Activated T-helper 1 cell treated with anti-CD3 and anti-CD28 coated beads, Interleukin-12 subunit alpha, Interleukin-12 subunit beta, Interleukin-2, Interleukin-4 antibody, amounts not matched to agents 30 ng/mL and 10 ng/mL and 1 ng/mL, durations not matched to agents 14 hours and 24 hours and 36 hours (primary cell): ENCODE data around the gene ATPAF2. TPM values are rescaled to one million over a fixed set of nuclear protein-coding genes. Genes with fewer than 3 reads are reported as not detected.
A peak's percentile ranks its signal among the peaks of the same experiment; 100 is the strongest.

Source experiments
- DNase-seq: peaks from one replicate; pipeline ENCODE4 v3.0.0; 2021; ENCODE audit warnings: low spot score
- H3K27ac Mint-ChIP-seq: one replicate; pipeline ENCODE4 v1.8.0; 2021; ENCODE audit warnings: mild to moderate bottlenecking, mixed read lengths
- H3K27me3 Mint-ChIP-seq: one replicate; pipeline ENCODE4 v1.8.0; 2022; ENCODE audit warnings: mild to moderate bottlenecking, moderate library complexity, mixed read lengths; ENCODE audit not compliant: insufficient read depth
- H3K36me3 Mint-ChIP-seq: one replicate; pipeline ENCODE4 v1.8.0; 2021; ENCODE audit warnings: low read depth, mixed read lengths
- H3K4me1 Mint-ChIP-seq: one replicate; pipeline ENCODE4 v1.8.0; 2021; ENCODE audit warnings: low read depth, mixed read lengths
- H3K4me3 Mint-ChIP-seq: one replicate; pipeline ENCODE4 v1.8.0; 2021; ENCODE audit warnings: mild to moderate bottlenecking, moderate library complexity, mixed read lengths
- H3K9me3 Mint-ChIP-seq: one replicate; pipeline ENCODE4 v1.8.0; 2021; ENCODE audit warnings: mixed read lengths
- intact Hi-C: fragments of 100-400 bp; cut with micrococcal nuclease; formaldehyde crosslinking; loops from one replicate; pipeline ENCODE4 v1.15.1; 2024
- total RNA-seq: library from RNA; stranded (reverse); gene quantifications from 2 replicates; pipeline ENCODE4 v1.2.3, GENCODE V29; 2022

The ATPAF2 gene
- total RNA-seq, 1 donor from 2014 or later, result 34.9 TPM

DNA sequence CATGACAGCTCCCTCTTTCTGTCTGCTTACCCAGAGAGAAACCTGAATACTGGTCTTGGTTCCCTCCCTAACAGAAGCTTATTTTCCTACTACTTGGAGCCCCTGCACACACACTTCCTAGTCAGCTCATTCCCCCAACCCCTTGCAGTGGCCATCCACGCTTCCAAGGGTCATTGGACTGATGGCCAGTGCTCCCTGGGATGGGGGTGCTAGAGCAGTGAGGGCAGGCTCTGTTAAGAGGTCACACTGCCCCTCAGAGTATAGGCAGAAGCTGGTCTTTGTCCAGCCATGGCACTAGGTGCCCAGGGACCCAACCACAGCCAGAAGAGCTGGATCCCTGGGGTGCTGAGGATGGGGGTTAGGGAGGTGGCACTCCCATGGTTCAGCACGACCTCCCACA lies 53.8 kb downstream of the ATPAF2 start:
- Mint-ChIP-seq H3K27ac (no peak overlapping the region), H3K4me3 (no peak overlapping the region), H3K4me1 (no peaks in the 10 kb centered on the region), H3K36me3 (no peaks in the 10 kb centered on the region), H3K27me3 (no peaks in the 10 kb centered on the region), H3K9me3 (no peaks in the 10 kb centered on the region)
- DNase-seq, result no peak
- intact Hi-C loops, result no loop called here

DNA sequence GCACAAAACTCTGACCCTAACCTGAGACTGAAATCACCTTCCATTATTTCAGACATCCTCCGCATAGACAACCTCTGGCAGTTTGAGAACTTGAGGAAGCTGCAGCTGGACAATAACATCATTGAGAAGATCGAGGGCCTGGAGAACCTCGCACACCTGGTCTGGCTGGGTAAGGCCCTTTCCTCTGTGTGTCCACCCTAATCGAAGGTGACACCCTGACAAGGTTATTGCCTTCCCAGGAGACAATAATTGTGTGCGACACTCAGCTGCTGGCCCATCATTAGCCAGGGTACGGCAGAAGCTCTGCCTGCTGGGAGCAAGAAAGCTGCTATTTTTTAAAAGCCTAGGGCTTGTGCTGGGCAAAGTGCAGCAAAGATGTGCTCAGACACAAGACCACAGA lies 55.2 kb downstream of the ATPAF2 start:
- no peak for DNase-seq
- Mint-ChIP-seq H3K36me3 (no peaks in the 10 kb centered on the region), H3K27ac (no peak overlapping the region), H3K27me3 (no peaks in the 10 kb centered on the region), H3K4me1 (no peaks in the 10 kb centered on the region), H3K9me3 (no peaks in the 10 kb centered on the region), H3K4me3 (no peak overlapping the region)
- intact Hi-C loops, result no loop called here

DNA sequence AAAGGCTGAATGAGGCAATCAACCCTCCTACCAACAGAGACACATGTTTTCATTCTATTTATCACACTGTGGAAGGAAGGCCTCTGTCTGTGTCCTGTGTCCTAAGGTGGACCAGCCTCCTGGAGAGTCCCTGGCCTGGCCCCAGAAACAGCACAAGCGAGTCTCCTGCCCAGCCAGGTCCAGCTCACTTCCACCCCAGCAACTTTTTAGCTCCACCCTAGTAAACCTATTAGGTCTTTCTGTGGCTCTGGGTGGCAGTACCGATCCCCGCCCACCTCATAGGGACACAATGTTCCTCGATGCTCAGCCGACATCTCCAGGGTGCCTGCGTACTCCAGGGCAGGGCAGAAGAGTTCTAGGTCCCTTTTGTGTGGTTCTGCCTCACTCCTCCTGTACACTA lies 55.6 kb downstream of the ATPAF2 start:
- no peaks in the 10 kb centered on the region for H3K27me3 Mint-ChIP-seq
- H3K9me3 Mint-ChIP-seq, result no peaks in the 10 kb centered on the region
- DNase-seq, result no peak
- intact Hi-C loops, result no loop called here
- H3K4me1 Mint-ChIP-seq, result no peaks in the 10 kb centered on the region
- no peaks in the 10 kb centered on the region for H3K36me3 Mint-ChIP-seq
- no peak overlapping the region for H3K4me3 Mint-ChIP-seq
- H3K27ac Mint-ChIP-seq, result no peak overlapping the region

DNA sequence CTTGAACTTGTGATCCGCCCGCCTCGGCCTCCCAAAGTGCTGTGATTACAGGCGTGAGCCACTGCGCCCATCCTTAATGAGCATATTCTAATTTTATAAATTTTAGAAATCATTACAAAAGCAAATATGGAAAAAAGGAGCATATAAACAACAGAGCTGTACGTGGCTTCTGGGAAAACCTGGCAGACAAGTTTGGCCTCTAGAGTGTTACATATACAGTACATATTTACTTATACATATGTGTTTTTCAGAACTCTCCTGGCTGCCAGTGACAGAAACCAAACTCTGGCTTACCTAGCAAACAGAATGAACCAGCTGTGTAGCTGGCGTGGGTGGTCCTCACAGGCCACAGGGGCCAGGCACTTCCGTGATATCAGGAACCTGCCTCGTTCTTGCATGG lies 56.2 kb downstream of the ATPAF2 start:
- Mint-ChIP-seq H3K36me3 (no peaks in the 10 kb centered on the region), H3K4me1 (no peaks in the 10 kb centered on the region), H3K27me3 (no peaks in the 10 kb centered on the region), H3K9me3 (no peaks in the 10 kb centered on the region), H3K4me3 (no peak overlapping the region), H3K27ac (no peak overlapping the region)
- intact Hi-C loops, result no loop called here
- DNase-seq, result no peak

DNA sequence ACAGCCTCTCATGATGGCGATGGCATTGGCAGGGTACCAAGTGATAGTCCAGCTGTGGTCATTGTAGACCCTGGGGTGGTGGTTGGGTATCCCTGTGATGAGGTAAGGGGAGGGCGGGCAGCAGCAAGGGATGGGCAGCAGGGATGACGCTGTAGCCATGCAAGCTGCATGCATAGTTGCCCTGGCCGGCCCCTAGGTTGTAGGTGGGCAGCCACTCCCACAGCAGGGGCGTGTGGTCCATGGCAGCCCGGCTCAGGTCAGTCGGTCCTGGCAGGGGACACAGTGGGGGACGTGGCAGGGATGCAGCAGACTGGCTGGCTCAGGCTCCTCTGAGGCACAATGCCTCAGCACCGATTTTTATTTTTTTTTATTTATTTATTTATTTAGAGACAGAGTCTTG lies 57.6 kb downstream of the ATPAF2 start:
- no peaks in the 10 kb centered on the region for H3K4me1 Mint-ChIP-seq
- intact Hi-C loops, result no loop called here

DNA sequence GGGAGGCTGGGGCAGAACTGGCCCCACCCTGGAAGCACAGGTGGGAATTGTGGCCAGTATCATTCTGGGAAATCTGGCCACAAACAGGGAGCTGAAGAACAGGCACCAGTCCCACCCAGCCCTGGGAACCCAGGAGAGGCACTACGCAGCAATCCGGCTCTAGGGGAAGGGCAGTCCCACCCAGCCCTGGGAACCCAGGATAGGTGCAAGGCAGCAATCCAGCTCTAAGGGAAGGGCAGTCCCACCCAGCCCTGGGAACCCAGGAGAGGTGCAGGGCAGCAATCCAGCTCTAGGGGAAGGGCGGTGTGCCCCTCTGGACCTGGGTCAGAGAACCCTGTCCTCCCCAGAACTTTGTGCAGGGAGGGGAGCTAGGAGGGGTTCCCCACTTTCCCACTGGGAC lies 59.2 kb downstream of the ATPAF2 start:
- DNase-seq, result no peak
- Mint-ChIP-seq H3K27me3 (peaks cover 2% of the 10 kb centered on the region), H3K27ac (no peak overlapping the region), H3K9me3 (no peaks in the 10 kb centered on the region), H3K36me3 (no peaks in the 10 kb centered on the region), H3K4me1 (no peaks in the 10 kb centered on the region), H3K4me3 (no peak overlapping the region)
- intact Hi-C loops, result loop anchor here (10.0 kb wide), 1 partner anchor 485 kb away; the partner anchor contains the start of gene RASD1

More for the DNA sequence above, 57.6 kb downstream of the ATPAF2 start:
- no peak for DNase-seq
- H3K9me3 Mint-ChIP-seq, result no peaks in the 10 kb centered on the region
- H3K27me3 Mint-ChIP-seq, result no peaks in the 10 kb centered on the region
- no peak overlapping the region for H3K4me3 Mint-ChIP-seq
- no peak overlapping the region for H3K27ac Mint-ChIP-seq
- no peaks in the 10 kb centered on the region for H3K36me3 Mint-ChIP-seq

DNA sequence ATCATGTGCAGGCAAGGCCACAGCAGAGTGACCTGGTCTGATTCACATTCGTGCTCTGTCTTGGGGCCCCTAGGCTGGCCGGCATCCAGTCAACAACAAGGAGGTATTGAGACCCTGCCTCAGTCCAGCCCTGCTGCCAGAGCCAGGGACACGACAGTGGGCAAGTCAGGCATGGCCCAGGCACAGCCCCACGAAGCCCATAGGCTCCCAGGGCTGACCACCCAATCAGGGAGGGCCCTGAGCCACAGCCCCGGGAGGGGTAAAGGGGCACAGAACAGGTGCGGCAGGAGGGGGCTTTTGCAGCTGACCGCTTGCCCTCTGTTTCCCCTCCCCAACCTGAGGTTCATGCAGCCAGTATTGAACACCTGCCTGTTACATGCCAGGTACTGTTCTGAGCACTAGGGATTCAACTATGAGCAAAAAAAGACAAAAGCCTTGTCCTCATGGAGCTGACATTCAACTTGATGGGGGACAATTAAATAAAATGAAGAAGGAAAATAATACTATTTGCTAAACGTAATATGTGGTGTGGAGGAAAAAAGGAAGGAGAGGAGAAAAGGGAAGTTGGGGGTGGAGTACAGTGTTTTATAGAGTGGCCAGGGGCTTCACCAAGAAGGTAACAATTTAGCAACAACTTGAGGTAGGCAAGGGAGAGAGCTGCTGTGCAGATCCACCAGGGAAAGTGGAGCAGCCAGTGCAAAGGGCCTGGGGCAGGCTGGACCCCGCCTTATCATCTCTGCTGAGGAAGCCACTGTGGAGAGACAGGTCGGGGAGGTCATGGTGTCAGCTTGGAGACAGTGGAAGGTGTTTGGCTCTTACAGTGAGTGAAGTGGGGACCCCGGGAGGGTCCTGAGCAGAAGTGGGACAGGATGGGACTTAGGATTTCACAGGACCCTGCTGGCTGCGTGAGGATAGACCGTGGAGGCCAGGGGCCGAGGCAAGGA lies 60.2 kb downstream of the ATPAF2 start:
- Mint-ChIP-seq H3K4me1 (peaks cover 1% of the 10 kb centered on the region), H3K27ac (no peak overlapping the region), H3K9me3 (no peaks in the 10 kb centered on the region), H3K4me3 (no peak overlapping the region), H3K36me3 (no peaks in the 10 kb centered on the region), H3K27me3 (peaks cover 2% of the 10 kb centered on the region)
- intact Hi-C loops, result loop anchor here (10.0 kb wide), 1 partner anchor 484 kb away; the partner anchor contains the start of gene RASD1
- DNase-seq, result no peak

DNA sequence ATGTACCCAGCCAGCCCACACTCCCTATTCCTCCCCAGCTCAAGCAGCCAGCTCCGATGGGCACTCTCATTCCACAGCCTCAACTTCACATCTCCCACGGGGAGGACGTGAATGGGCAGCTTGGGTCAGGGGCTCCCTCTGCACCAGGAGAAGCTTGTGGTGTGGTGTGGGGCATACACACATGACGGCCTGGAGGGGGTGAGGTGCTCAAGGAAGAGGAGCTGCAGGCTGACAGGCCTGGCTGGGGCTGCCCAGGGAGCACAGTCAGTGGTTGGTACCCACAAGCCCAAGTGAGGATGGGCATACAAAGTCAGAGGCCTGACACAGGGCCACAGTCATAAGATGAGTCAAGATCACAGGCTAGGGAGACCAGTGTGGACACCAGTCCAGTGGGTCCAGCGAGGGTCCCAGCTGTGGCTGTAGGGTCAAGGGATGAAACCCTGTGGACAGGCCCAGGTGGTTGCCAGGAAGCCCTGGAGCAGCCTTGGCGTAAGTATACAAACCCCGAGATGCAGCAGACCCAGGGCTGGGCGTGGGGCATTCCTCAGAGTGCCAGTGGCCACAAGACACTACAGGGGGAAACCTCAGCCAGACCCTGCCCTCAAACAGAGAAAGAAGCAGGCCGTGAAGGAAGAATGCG lies 61.9 kb downstream of the ATPAF2 start:
- Mint-ChIP-seq H3K27me3 (peaks cover 2% of the 10 kb centered on the region), H3K27ac (no peak overlapping the region), H3K4me1 (peaks cover 15% of the 10 kb centered on the region), H3K9me3 (no peaks in the 10 kb centered on the region), H3K36me3 (no peaks in the 10 kb centered on the region), H3K4me3 (no peak overlapping the region)
- no peak for DNase-seq
- intact Hi-C loops, result loop anchor here (10.0 kb wide), 1 partner anchor 482 kb away; the partner anchor contains the start of gene RASD1

DNA sequence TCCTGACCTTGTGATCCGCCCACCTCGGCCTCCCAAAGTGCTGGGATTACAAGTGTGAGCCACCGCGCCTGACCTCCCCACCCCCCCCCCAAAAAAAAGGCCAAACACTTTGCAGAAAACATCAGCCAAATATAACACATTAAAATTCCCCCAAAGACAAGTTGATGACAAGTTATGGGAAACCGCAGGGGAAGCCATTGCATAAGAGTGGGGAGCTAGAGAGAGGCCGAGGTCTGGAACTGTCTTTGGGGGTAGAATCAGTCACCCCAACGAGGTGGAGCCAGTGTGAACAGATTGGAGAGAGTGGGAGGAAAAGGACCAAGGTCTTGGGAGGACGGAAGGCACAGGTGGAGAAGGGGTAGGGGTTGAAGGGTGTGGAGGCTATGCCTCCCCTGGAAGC lies 63.5 kb downstream of the ATPAF2 start:
- Mint-ChIP-seq H3K36me3 (no peaks in the 10 kb centered on the region), H3K4me1 (peaks cover 26% of the 10 kb centered on the region), H3K4me3 (no peak overlapping the region), H3K27ac (no peak overlapping the region), H3K27me3 (peaks cover 2% of the 10 kb centered on the region), H3K9me3 (no peaks in the 10 kb centered on the region)
- no peak for DNase-seq
- intact Hi-C loops, result loop anchor here (10.0 kb wide), 1 partner anchor 481 kb away; the partner anchor contains the start of gene RASD1

DNA sequence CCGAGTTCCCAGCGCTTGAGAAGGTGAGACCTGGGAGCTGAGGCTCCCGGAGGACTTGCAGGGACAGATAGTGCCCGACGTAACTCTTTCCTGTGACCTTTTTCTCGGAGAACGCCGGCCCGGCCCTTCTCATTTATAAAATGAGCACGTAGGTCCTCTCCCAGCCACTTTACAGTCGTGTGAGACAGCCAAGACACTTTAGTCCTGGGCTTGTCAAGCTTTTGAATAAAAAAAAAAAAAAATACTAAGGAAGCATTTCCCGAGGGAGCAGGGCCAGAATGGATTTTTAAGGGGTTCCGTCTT lies 66.1 kb downstream of the ATPAF2 start:
- peaks cover 31% of the 10 kb centered on the region for H3K4me1 Mint-ChIP-seq
- H3K36me3 Mint-ChIP-seq, result no peaks in the 10 kb centered on the region
- intact Hi-C loops, result loop anchor here (1.0 to 10.0 kb wide), 15 partner anchors 13 to 1406 kb away; partner anchors contain the start of genes ALKBH5, ATPAF2, DRG2 and FLCN
- peaks cover 2% of the 10 kb centered on the region for H3K27me3 Mint-ChIP-seq
- H3K27ac Mint-ChIP-seq, result peak overlapping the region; percentile 89
- H3K9me3 Mint-ChIP-seq, result no peaks in the 10 kb centered on the region
- no peak for DNase-seq
- peak overlapping the region; percentile 94 for H3K4me3 Mint-ChIP-seq

DNA sequence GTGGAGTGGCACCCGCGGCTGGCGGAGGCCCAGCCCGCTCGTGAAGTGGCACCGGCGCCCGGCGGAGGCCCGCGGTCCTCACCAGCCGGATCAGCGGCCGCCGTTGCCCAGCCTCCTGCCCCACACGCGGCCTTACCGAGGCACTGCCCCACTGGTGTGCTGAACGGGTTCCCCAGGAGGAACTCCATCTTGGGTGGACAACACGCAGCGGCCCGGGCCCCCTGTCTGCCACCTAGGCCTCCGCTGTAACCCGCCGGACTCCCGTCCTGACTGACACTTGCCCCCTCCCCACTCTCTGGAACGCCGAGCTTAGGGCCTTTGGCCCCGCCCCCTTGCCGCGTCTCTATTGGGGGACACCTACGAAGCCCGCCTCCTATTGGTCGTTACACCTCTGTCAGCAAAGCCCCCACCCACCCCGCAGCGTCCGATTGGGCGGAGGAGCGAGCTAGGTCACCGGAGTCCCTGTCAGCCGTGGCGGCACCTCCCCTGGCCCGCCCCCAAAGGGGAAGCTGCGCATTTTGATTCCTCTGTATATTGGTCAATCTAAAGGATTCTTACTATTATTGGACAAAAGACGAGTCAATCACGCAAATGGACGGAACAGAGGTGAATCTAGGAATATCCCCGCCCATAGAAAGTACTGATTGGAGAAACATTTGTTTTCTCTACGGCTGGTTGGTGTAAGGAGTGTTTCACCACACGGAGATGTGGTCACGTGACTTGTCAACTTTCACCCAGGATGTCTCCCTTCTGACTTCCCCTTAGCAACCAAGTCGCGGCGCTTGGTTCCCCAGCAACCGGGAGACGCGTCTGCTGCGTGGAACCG lies 66.6 kb downstream of the ATPAF2 start, which contains the start of the genes DRC3 and TOM1L2:
Gene DRC3, plus strand, starts transcription at position 737 of the 826 bp plus-strand sequence. CDS start 4,737 bp downstream, outside the sequence.
Gene TOM1L2, minus strand, starts transcription at position 275 of the 826 bp plus-strand sequence. Its CDS starts 87 bp downstream, at position 188.
- no peaks in the 10 kb centered on the region for H3K9me3 Mint-ChIP-seq
- intact Hi-C loops, result loop anchor here (1.0 to 10.0 kb wide), 15 partner anchors 12 to 1406 kb away; partner anchors contain the start of genes ALKBH5, ATPAF2, DRG2 and FLCN
- peak; percentile 100 for DNase-seq

DNA sequence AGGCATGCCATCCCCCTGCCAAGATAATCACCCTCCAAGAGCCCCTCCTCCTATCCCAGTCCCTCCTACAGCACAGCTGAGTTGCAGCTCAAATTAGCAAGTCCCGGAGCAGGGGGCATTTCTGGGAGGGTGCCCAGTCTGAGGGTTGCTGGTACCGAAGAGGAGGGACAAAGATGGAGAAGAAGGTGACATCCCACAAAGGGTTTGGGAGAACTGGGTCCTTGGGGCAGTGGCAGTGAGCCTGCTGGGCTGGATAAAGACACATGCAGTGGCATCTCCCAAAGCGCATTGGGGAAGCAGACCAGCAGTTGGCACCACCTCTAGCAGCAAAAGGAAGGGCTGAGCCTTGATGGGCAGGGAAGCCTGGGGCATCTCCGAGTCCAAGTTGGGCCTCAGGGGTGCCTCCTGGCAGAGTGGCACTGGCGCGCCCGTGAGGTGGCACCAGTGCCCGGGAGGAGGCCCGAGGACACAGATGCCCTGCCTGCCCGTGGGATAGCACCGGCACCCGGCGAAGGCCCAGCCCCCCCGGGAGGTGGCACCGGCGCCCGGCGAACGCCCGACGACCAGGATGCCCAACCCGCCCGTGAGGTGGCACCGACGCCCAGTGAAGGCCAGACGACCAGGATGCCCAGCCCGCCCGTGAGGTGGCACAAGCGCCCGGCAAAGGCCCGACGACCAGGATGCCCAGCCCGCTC lies 67.4 kb downstream of the ATPAF2 start:
- intact Hi-C loops, result loop anchor here (1.0 to 10.0 kb wide), 15 partner anchors 11 to 1407 kb away; partner anchors contain the start of genes ALKBH5, ATPAF2, DRG2 and FLCN

More for the DNA sequence above, 66.6 kb downstream of the ATPAF2 start, which contains the start of the genes DRC3 and TOM1L2:
- Mint-ChIP-seq H3K27me3 (peaks cover 2% of the 10 kb centered on the region), H3K4me1 (peaks cover 35% of the 10 kb centered on the region), H3K27ac (peak within 1 kb of the TSS; percentile 89), H3K4me3 (peak within 1 kb of the TSS; percentile 94), H3K36me3 (no peaks in the 10 kb centered on the region)

More for the DNA sequence above, 67.4 kb downstream of the ATPAF2 start:
- DNase-seq, result no peak
- H3K4me1 Mint-ChIP-seq, result peaks cover 43% of the 10 kb centered on the region
- peak overlapping the region; percentile 71 for H3K27ac Mint-ChIP-seq
- H3K27me3 Mint-ChIP-seq, result peaks cover 2% of the 10 kb centered on the region
- no peaks in the 10 kb centered on the region for H3K36me3 Mint-ChIP-seq
- H3K9me3 Mint-ChIP-seq, result no peaks in the 10 kb centered on the region
- peak overlapping the region; percentile 85 for H3K4me3 Mint-ChIP-seq
